Colonic mucosa (tissue), 4 donors: ENCODE measurements around the gene FOXD2. TPM values are rescaled to one million over a fixed set of nuclear protein-coding genes. Genes with fewer than 3 reads are reported as not detected.

Experiments used
- DNase-seq: peaks from one replicate; pipeline ENCODE4 v3.0.0-alpha.2; 2020
- H3K27ac ChIP-seq: fragments of 200-600 bp; one replicate; pipeline ENCODE4 v1.8.0; 2021
- H3K27me3 ChIP-seq: fragments of 200-600 bp; one replicate; pipeline ENCODE4 v1.8.0; 2021
- H3K36me3 ChIP-seq: fragments of 200-600 bp; one replicate; pipeline ENCODE4 v1.8.0; 2021
- H3K4me1 ChIP-seq: fragments of 200-600 bp; one replicate; pipeline ENCODE4 v1.8.0; 2021; ENCODE audit warnings: mild to moderate bottlenecking
- H3K4me3 ChIP-seq: fragments of 200-600 bp; one replicate; pipeline ENCODE4 v1.8.0; 2021
- H3K9ac ChIP-seq, 2 donors: one replicate each; pipeline ENCODE4 v1.7.0; 2013; ENCODE audit warnings: control low read depth in 2 of 2, low read depth in 2 of 2, low read length in 2 of 2
- H3K9me3 ChIP-seq: fragments of 200-600 bp; one replicate; pipeline ENCODE4 v1.8.0; 2021
- intact Hi-C: fragments of 100-400 bp; cut with DNase I; formaldehyde crosslinking; loops from one replicate; pipeline ENCODE4 v1.14.1; 2022
- total RNA-seq, 2 donors: library from RNA; stranded (reverse); fragmentation: NEBNext Ultra II Directional in 1 of 2; extraction: Animal tissue kit (Norgen Biotek cat#: 25700) in 1 of 2; gene quantifications; one replicate each; pipeline ENCODE4 v1.2.1, GENCODE V29; 2021
- TF ChIP-seq, protein P1 (sequence below): fragments of 200-600 bp; IDR thresholded peaks from one replicate; pipeline ENCODE4 v1.8.0; 2022; ENCODE audit warnings: antibody characterized with exemption, mild to moderate bottlenecking
- donor health status: healthy.
- donor health status: DM: no; HTN: no; CAD: no.
- donor health status: DM: no; HTN: no; CAD: no.

The FOXD2 gene
- total RNA-seq, 2 donors from 2014 or later = 22.5 to 25.1 TPM

DNA sequence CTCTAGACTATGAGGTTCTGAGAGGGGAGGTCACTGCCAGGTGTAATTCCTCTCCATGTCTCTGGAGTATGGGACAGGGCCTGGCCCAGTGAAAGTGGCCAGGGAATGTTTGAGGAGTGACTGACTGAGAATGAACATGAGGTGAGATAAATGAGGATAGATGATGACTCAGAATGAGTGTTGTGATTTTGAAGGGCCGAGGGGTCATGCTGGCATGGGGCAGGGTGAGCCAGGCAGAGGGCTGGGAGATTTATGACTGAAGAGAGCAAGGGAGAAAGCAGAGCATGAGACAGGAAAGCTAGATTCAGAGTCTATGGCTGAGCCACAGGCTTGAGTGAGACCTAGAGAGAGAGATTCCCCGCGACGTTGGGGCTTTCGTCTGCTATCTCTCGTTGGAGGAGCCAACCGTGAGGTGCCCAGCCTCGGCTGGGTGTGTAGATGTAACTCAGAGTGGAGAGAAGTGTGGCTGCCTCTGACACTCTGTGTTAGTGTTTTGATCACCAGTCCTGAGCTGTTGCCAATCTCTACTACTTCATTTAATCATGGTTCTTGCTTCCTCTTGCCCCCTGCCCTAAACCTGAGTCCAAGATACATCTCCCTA, 50.1 kb downstream of the FOXD2 start:
- Histone ChIP-seq H3K27me3 (no peaks in the 10 kb centered on the region), H3K9ac (no peak overlapping the region), H3K36me3 (no peaks in the 10 kb centered on the region), H3K4me1 (no peaks in the 10 kb centered on the region), H3K27ac (no peak overlapping the region), H3K4me3 (no peak overlapping the region), H3K9me3 (no peaks in the 10 kb centered on the region)
- no peak for DNase-seq
- TF ChIP-seq, protein P1, sequence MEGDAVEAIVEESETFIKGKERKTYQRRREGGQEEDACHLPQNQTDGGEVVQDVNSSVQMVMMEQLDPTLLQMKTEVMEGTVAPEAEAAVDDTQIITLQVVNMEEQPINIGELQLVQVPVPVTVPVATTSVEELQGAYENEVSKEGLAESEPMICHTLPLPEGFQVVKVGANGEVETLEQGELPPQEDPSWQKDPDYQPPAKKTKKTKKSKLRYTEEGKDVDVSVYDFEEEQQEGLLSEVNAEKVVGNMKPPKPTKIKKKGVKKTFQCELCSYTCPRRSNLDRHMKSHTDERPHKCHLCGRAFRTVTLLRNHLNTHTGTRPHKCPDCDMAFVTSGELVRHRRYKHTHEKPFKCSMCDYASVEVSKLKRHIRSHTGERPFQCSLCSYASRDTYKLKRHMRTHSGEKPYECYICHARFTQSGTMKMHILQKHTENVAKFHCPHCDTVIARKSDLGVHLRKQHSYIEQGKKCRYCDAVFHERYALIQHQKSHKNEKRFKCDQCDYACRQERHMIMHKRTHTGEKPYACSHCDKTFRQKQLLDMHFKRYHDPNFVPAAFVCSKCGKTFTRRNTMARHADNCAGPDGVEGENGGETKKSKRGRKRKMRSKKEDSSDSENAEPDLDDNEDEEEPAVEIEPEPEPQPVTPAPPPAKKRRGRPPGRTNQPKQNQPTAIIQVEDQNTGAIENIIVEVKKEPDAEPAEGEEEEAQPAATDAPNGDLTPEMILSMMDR = no peak
- intact Hi-C loops = no loop called here

Other genes starting within 250 kb of the FOXD2 start
- 10 to 100 TPM; 40.6 to 85.2 TPM for gene PDZK1IP1, start 248.0 kb upstream of the FOXD2 start, total RNA-seq
- gene TAL1, start 205.8 kb upstream of the FOXD2 start, total RNA-seq = 1 to 10 TPM in 1 of 2 donors, under 1 TPM in 1; 0.90 to 1.2 TPM
- gene STIL, start 123.9 kb upstream of the FOXD2 start, total RNA-seq = 10 to 100 TPM in 1 of 2 donors, 1 to 10 TPM in 1; 9.6 to 22.0 TPM
- 100 to 1,000 TPM; 172 to 254 TPM for gene CMPK1, start 104.3 kb upstream of the FOXD2 start, total RNA-seq
- gene FOXE3, start 21.8 kb upstream of the FOXD2 start, total RNA-seq = under 1 TPM; 0.11 to 0.49 TPM